Gastroesophageal sphincter (tissue), 4 donors: ENCODE results near the gene COX10. TPM values are rescaled to one million over a fixed set of nuclear protein-coding genes. Genes with fewer than 3 reads are reported as not detected.

Source experiments
- ATAC-seq: fragments of 150-250 bp; one replicate; pipeline ENCODE4 v1.9.1; 2016; ENCODE audit warnings: mild to moderate bottlenecking, moderate library complexity
- H3K27ac ChIP-seq, 4 donors: fragments of 200-600 bp; sonication (generic) in 3 of 4; 1 replicate in 3 of 4; 2 replicates in 1 of 4; pipeline ENCODE4 v1.5.1; 2016 to 2019
- H3K27me3 ChIP-seq: fragments of 200-600 bp; sonication (generic); one replicate; pipeline ENCODE4 v1.5.1; 2019
- H3K36me3 ChIP-seq, 2 donors: fragments of 200-600 bp; sonication (generic); one replicate each; pipeline ENCODE4 v1.5.1; 2019; ENCODE audit warnings: control low read depth in 1 of 2
- H3K4me1 ChIP-seq, 3 donors: fragments of 200-600 bp; sonication (generic); 1 replicate in 2 of 3; 2 replicates in 1 of 3; pipeline ENCODE4 v1.5.1; 2016 to 2019; ENCODE audit warnings: control low read depth in 2 of 3
- H3K4me3 ChIP-seq, 2 donors: fragments of 200-600 bp; sonication (generic); one replicate each; pipeline ENCODE4 v1.5.1; 2019; ENCODE audit warnings: mild to moderate bottlenecking in 1 of 2, moderate library complexity in 1 of 2
- H3K9me3 ChIP-seq, 3 donors: fragments of 200-600 bp; sonication (generic); one replicate each; pipeline ENCODE4 v1.5.1; 2017 to 2019; ENCODE audit warnings: control low read depth in 2 of 3
- CTCF ChIP-seq, 4 experiments: fragments of 200-600 bp in 2 of 4; fragments of 450-650 bp in 2 of 4; sonication (generic) in 1 of 4; IDR thresholded peaks; one replicate each; pipeline ENCODE4 v1.5.1; 2017 to 2019; ENCODE audit warnings: antibody characterized with exemption in 4 of 4, mild to moderate bottlenecking in 2 of 4, moderate library complexity in 2 of 4
- EP300 ChIP-seq: sonication (generic); formaldehyde crosslinking; IDR thresholded peaks from one replicate; pipeline ENCODE4 v1.6.1; 2017; ENCODE audit warnings: antibody characterized with exemption, mild to moderate bottlenecking
- POLR2A ChIP-seq, 2 donors: fragments of 450-650 bp; IDR thresholded peaks; one replicate each; pipeline ENCODE4 v1.6.1; 2017; ENCODE audit warnings: antibody characterized with exemption in 2 of 2, mild to moderate bottlenecking in 2 of 2, moderate library complexity in 1 of 2
- POLR2AphosphoS5 ChIP-seq: sonication (generic); formaldehyde crosslinking; IDR thresholded peaks from one replicate; pipeline ENCODE4 v1.6.1; 2017; ENCODE audit warnings: antibody characterized with exemption
- WGBS, 2 donors: methylation state at CpG; one replicate each; pipeline ENCODE4 v1.1.5; 2018; ENCODE audit warnings: low coverage in 1 of 2; 5-methylcytosine and 5-hydroxymethylcytosine counted together
- total RNA-seq, 4 donors: library from RNA; depleted of rRNA; stranded (reverse); fragments of >200 nt; gene quantifications; one replicate each; pipeline ENCODE4 v1.1.0, GENCODE V29; 2016

Gene COX10
- total RNA-seq, 4 donors from 2014 or later: 20.3 to 30.0 (median 26.5) TPM

- peaks cover 0 to 5% (median 0%) of the 10 kb centered on the region in 3 donors for H3K4me1 ChIP-seq
- no peak overlapping the region for H3K27ac ChIP-seq
- no peaks in the 10 kb centered on the region for H3K27me3 ChIP-seq
- no peaks in the 10 kb centered on the region for H3K9me3 ChIP-seq
- H3K4me3 ChIP-seq: no peak overlapping the region
- H3K36me3 ChIP-seq: peaks cover 0 to 7% of the 10 kb centered on the region in 2 donors
- ATAC-seq: no peak
- peak in 2 of 4 experiments; percentile 10 to 12 for TF ChIP-seq CTCF (IDR thresholded peaks at IDR 0.05)
- no peak for TF ChIP-seq POLR2AphosphoS5
Measured at GRCh38 chr17:14048169-14048568, 21.1 kb upstream of the COX10 start.

GRCh38 chr17:14050616-14051015 is 18.7 kb upstream of the COX10 start:
- no peak overlapping the region for H3K4me3 ChIP-seq
- H3K4me1 ChIP-seq: peaks cover 0 to 6% (median 0%) of the 10 kb centered on the region in 3 donors
- TF ChIP-seq POLR2A (IDR thresholded peaks at IDR 0.05) (no peak), EP300 (no peak), CTCF (IDR thresholded peaks at IDR 0.05) (no peak), POLR2AphosphoS5 (no peak)
- H3K27ac ChIP-seq: no peak overlapping the region
- no peaks in the 10 kb centered on the region for H3K9me3 ChIP-seq
- H3K36me3 ChIP-seq: peaks cover 0 to 7% of the 10 kb centered on the region in 2 donors
- WGBS, 2 donors: 95% methylated on average over 5 of the region's 5 CpGs; no CpG with 5 or more reads in 1 of the 2 donors
- H3K27me3 ChIP-seq: no peaks in the 10 kb centered on the region
- no peak for ATAC-seq

- 100% methylated on average over 2 to 3 of the region's 4 CpGs for WGBS, 2 donors
- no peak overlapping the region for H3K4me3 ChIP-seq
- no peak for TF ChIP-seq EP300
- no peak for TF ChIP-seq POLR2AphosphoS5
- no peak for TF ChIP-seq POLR2A (IDR thresholded peaks at IDR 0.05)
- no peak for TF ChIP-seq CTCF (IDR thresholded peaks at IDR 0.05)
Measured at GRCh38 chr17:14051692-14052091, 17.6 kb upstream of the COX10 start.

GRCh38 chr17:14052886-14053615 is 16.3 kb upstream of the COX10 start:
- WGBS, 2 donors: 43 to 73% methylated on average over 5 of the region's 6 CpGs
- Histone ChIP-seq H3K9me3 (no peaks in the 10 kb centered on the region), H3K27ac (no peak overlapping the region), H3K4me3 (no peak overlapping the region), H3K27me3 (no peaks in the 10 kb centered on the region), H3K36me3 (peaks cover 0 to 11% of the 10 kb centered on the region in 2 donors), H3K4me1 (peaks cover 0 to 6% (median 0%) of the 10 kb centered on the region in 3 donors)
- TF ChIP-seq CTCF (IDR thresholded peaks at IDR 0.05) (no peak), POLR2AphosphoS5 (no peak), POLR2A (IDR thresholded peaks at IDR 0.05) (no peak), EP300 (no peak)
- no peak for ATAC-seq

More at GRCh38 chr17:14051692-14052091, 17.6 kb upstream of the COX10 start:
- peaks cover 0 to 11% of the 10 kb centered on the region in 2 donors for H3K36me3 ChIP-seq
- no peaks in the 10 kb centered on the region for H3K27me3 ChIP-seq
- H3K27ac ChIP-seq: no peak overlapping the region
- no peak for ATAC-seq
- peaks cover 0 to 6% (median 0%) of the 10 kb centered on the region in 3 donors for H3K4me1 ChIP-seq
- H3K9me3 ChIP-seq: no peaks in the 10 kb centered on the region

GRCh38 chr17:14057591-14057990 is 11.7 kb upstream of the COX10 start:
- H3K9me3 ChIP-seq: no peaks in the 10 kb centered on the region
- H3K4me1 ChIP-seq: peaks cover 0 to 19% (median under 1%) of the 10 kb centered on the region in 3 donors
- H3K36me3 ChIP-seq: peaks cover 0 to 5% of the 10 kb centered on the region in 2 donors
- no peaks in the 10 kb centered on the region for H3K27me3 ChIP-seq
- H3K4me3 ChIP-seq: no peak overlapping the region
- no peak for ATAC-seq
- no peak for TF ChIP-seq EP300
- TF ChIP-seq POLR2A (IDR thresholded peaks at IDR 0.05): no peak
- TF ChIP-seq CTCF (IDR thresholded peaks at IDR 0.05): no peak
- no peak for TF ChIP-seq POLR2AphosphoS5
- no peak overlapping the region for H3K27ac ChIP-seq
